ENCODE measurements around the gene CTBP2.

DNA sequence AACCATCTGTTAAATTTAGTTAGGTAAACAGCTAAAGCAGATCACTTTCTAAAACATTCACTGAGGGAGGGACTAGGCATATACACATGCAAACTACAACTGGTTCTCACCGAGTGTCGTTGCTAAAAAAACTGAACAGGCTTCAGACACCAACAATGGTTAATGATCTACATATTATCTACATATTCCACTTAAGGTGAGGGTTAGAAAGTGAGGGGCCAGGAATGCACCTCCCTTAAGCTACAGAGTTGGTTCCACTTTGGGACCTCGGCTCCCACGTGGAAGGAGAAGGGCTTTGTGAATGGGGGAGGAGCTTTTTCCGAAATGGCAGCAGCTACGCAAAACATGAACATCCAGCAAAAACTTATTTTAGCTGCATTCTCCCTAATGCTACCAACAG, 5.8 kb downstream of the CTBP2 start:
- TF ChIP-seq, protein P1, sequence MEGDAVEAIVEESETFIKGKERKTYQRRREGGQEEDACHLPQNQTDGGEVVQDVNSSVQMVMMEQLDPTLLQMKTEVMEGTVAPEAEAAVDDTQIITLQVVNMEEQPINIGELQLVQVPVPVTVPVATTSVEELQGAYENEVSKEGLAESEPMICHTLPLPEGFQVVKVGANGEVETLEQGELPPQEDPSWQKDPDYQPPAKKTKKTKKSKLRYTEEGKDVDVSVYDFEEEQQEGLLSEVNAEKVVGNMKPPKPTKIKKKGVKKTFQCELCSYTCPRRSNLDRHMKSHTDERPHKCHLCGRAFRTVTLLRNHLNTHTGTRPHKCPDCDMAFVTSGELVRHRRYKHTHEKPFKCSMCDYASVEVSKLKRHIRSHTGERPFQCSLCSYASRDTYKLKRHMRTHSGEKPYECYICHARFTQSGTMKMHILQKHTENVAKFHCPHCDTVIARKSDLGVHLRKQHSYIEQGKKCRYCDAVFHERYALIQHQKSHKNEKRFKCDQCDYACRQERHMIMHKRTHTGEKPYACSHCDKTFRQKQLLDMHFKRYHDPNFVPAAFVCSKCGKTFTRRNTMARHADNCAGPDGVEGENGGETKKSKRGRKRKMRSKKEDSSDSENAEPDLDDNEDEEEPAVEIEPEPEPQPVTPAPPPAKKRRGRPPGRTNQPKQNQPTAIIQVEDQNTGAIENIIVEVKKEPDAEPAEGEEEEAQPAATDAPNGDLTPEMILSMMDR (optimal IDR thresholded peaks at IDR 0.05 in 1 of 3, IDR thresholded peaks at IDR 0.05 in 1 of 3, conservative IDR thresholded peaks at IDR 0.05 in 1 of 3; ENCODE audit: extremely low read depth in 1 of 3, insufficient read depth in 2 of 3, low read length in 3 of 3), result no peak
- no peak for TF ChIP-seq EZH2 (IDR thresholded peaks at IDR 0.05; ENCODE audit: low read length)

All from keratinocyte (primary cell).